ENCODE data around the gene TADA3.
"Not testable (repeated sequence)": the region's sequence is repeated elsewhere in the genome, so short reads cannot be mapped to it uniquely, and the experiment has no call there.

Gene TADA3

GRCh38 chr3:9786825-9787669 lies 5.2 kb downstream of the TADA3 start:
- H3K4me3 ChIP-seq: no peak overlapping the region

GRCh38 chr3:9786209-9786739 lies 6.0 kb downstream of the TADA3 start:
- H3K4me3 ChIP-seq: no peak overlapping the region
- no peak overlapping the region for H3K27ac ChIP-seq

More at GRCh38 chr3:9786825-9787669, 5.2 kb downstream of the TADA3 start:
- no peak overlapping the region for H3K27ac ChIP-seq

DNA sequence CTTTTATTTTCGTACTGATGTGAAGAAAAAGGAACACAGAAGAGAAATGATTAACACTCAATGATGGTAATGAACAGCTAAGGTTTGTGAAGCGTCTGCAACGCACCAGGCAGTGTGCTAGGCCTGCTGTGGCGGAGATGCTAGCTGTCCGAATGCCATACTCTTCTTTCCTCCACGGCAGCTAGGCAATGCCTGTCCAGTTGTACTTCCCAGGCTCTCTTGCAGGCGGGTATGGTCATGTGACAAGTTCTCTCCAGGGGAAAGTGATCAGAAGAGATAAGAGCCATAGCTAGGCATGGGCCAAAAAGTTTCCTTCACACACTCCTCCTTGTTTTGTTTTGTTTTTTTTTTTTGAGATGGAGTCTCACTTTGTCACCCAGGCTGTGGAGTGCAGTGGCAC lies 6.7 kb downstream of the TADA3 start:
- Histone ChIP-seq H3K27ac (no peak overlapping the region), H3K4me3 (no peak overlapping the region)

GRCh38 chr3:9784965-9785364 lies 7.3 kb downstream of the TADA3 start:
- H3K4me3 ChIP-seq: no peak overlapping the region
- H3K27ac ChIP-seq: no peak overlapping the region

- Histone ChIP-seq H3K4me3 (no peak overlapping the region), H3K27ac (no peak overlapping the region)
These were observed 8.3 kb downstream of the TADA3 start for GRCh38 chr3:9783954-9784353.

GRCh38 chr3:9782770-9783169 lies 9.5 kb downstream of the TADA3 start:
- peak overlapping the region in 2 of 21 experiments; percentile 26 to 85 for H3K27ac ChIP-seq
- no peak overlapping the region for H3K4me3 ChIP-seq

- Histone ChIP-seq H3K27ac (peak overlapping the region in 9 of 21 experiments; percentile 6 to 85 (median 26)), H3K4me3 (no peak overlapping the region)
These were observed 10.2 kb downstream of the TADA3 start for GRCh38 chr3:9781978-9782603.

DNA sequence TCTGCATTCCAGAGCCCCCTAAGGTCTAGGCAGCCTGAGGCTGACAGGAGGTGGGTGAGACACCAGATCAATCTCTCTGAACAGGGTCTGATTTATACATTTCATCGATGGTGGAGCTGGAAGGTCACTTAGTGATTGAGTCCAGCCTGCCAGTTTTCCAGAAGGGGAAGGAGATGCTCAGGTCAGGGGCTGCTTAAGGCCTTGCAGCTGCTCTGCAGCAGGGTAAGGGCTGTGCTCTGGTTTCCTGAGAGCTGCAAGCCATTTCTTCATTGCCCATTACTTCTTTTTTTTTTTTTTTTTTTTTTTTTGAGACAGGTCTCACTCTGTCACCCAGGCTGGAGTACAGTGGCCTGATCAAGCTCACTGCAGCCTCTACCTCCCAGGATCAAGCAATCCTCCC lies 10.7 kb downstream of the TADA3 start:
- peak overlapping the region in 6 of 21 experiments; percentile 19 to 85 (median 28) for H3K27ac ChIP-seq
- H3K4me3 ChIP-seq: no peak overlapping the region

- peak overlapping the region in 13 of 21 experiments; percentile 5 to 88 (median 56) for H3K27ac ChIP-seq
- H3K4me3 ChIP-seq: no peak overlapping the region
These were observed 11.4 kb downstream of the TADA3 start for GRCh38 chr3:9780910-9781309.

DNA sequence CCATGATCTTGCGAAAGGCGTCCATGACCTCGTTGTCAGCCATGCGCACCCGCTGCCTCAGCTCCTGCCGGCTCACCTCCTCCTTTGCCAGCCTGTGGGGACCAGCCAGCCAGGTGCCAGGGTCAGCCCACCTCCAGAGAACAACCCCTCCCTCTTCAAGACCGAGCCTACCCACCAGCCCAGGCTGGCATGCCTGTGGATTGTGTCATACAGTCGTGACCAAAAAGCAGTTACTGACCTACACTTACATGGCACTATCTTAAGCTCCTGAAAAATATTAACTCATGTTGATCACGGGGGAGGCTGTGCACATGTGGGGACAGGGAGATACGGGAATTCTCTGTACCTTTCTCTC lies 11.8 kb downstream of the TADA3 start:
- no peak overlapping the region for H3K4me3 ChIP-seq
- peak overlapping the region in 18 of 21 experiments; percentile 5 to 88 (median 55) for H3K27ac ChIP-seq

- peak overlapping the region in 18 of 21 experiments; percentile 5 to 88 (median 55) for H3K27ac ChIP-seq
- H3K4me3 ChIP-seq: no peak overlapping the region
These were observed 12.4 kb downstream of the TADA3 start for GRCh38 chr3:9779721-9780457.

DNA sequence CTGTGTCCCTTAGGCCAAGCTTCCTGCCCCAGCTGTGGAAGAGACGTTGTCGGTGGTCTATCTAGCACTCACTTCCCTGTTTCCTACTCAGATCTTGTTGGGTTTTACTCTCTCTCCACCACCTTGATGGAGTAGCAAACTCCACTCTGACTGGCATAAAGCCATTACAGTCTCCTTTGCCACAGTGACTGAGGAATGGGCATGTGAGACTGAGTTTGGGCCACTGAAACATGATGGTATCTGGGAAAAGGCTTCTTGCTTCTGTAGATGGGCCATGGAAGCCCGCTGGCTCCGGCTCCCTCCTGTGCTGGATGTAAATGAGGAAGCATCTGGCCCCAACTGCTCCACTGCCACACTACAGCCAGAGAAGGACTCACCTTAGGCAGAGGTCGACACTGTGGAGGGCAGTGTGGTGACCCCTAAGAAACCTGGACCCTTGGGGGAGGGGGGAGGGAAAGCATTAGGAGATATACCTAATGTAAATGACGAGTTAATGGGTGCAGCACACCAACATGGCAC lies 13.1 kb downstream of the TADA3 start:
- peak overlapping the region in 11 of 21 experiments; percentile 2 to 88 (median 77) for H3K27ac ChIP-seq

DNA sequence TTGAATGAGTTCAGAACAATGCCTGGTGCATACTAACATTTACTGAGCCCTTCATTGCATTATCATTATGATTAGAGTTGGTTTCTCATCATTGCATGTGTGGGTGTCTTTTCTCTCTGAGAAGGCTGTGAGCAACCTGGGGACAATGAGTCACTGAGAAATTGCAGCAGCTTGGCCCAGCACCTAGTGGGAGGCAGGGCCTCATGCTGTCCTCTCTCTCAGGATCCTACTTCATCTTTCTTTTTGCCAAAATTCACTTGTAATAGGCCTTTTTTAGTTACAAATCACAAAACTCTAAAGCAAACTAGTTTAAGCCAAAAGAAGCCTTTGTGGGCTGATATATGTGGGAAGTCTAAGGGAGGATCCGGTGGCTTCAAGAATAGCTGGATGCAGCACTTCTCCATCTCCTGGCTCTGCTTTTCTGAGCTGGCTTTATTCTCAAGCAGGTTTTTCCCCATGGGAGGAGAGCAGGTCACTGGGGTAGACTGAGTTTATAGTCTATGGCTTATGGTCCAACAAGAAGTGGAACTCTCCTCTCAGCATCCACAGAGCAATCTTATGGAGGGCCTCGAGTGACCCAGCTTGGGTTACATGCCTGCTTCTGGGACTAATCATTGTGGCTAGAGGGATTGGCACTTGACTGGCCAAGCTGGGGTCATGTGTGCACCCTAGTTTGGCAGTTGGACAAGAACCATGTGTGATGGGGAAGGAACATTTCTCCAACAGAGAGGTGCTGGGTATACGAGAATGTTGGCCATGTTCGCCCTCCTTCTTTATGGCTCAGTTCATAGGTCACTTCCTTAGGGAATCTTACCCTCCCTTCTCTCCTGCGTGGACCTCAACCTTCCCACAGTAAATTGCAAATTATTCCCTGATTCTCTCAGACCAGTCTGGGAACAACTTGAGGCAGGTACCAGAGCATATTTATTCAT lies 13.9 kb downstream of the TADA3 start:
- H3K27ac ChIP-seq: peak overlapping the region in 9 of 21 experiments; percentile 2 to 88 (median 62)
- H3K4me3 ChIP-seq: no peak overlapping the region

More for the DNA sequence above, 13.1 kb downstream of the TADA3 start:
- no peak overlapping the region for H3K4me3 ChIP-seq

- peak overlapping the region in 2 of 21 experiments; percentile 8 to 14 for H3K27ac ChIP-seq
- no peak overlapping the region for H3K4me3 ChIP-seq
These were observed 14.6 kb downstream of the TADA3 start for GRCh38 chr3:9777694-9778021.

GRCh38 chr3:9776896-9777693 lies 15.2 kb downstream of the TADA3 start:
- Histone ChIP-seq H3K4me3 (no peak overlapping the region), H3K27ac (peak overlapping the region in 1 of 21 experiments; percentile 14)

DNA sequence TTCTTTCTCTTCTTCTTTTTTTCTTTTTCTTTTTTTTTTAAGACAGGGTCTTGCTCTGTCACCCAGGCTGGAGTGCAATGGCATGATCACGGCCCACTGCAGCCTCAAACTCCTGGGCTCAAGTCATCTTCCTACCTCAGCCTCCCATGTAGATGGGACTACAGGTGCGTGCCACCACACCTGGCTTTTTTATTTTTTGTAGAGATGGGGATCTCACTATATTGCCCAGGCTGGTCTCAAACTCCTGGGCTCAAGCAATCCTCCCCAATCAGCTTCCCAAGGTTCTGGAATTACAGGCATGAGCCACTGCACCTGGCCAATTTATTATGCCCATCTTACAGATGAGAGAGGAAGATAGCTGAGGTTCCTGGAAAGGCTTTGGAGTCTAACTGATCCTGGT lies 21.3 kb downstream of the TADA3 start:
- not testable (repeated sequence) for H3K27ac ChIP-seq

GRCh38 chr3:9770276-9770812 lies 21.9 kb downstream of the TADA3 start:
- Histone ChIP-seq H3K27ac (peak overlapping the region in 19 of 21 experiments; percentile 17 to 84 (median 79)), H3K4me3 (peak overlapping the region; percentile 40 to 65 (median 49))

More for the DNA sequence above, 21.3 kb downstream of the TADA3 start:
- H3K4me3 ChIP-seq: not testable (repeated sequence)
